GM12878 (cell line): Measurements from ENCODE around the gene SHC2. TPM values are rescaled to one million over a fixed set of nuclear protein-coding genes. Genes with fewer than 3 reads are reported as not detected.

Source experiments
- ATAC-seq: fragments of 200-7000 bp; cut with Tn5 transposase; 3 replicates; pipeline ENCODE4 v1.9.1; 2020; ENCODE audit warnings: mild to moderate bottlenecking, moderate library complexity
- BruUV-seq: library from RNA; stranded (reverse); fragments of 400-500 nt; replicated peaks from 2 replicates; lab custom pipeline; 2021; lab: Mats Ljungman, UMichigan
- CTCF ChIA-PET: fragments of 300-600 bp; sonication (Branson Sonifier 250); formaldehyde crosslinking; extraction: SDS; loops from one replicate; lab custom pipeline; 2021; ENCODE audit warnings: inconsistent platforms; lab: Yijun Ruan, JAX
- POLR2A ChIA-PET: fragments of 350-600 bp; formaldehyde crosslinking; extraction: SDS; loops from one replicate; lab custom pipeline; 2021; ENCODE audit warnings: inconsistent platforms; lab: Charles Lee
- RAD21 ChIA-PET: fragments of 300-600 bp; sonication (Branson Sonifier 250); formaldehyde crosslinking; loops from one replicate; lab custom pipeline; 2023; ENCODE audit warnings: antibody characterized with exemption; ENCODE audit not compliant: unreplicated experiment; lab: Charles Lee
- SMC1A ChIA-PET: fragments of 300-600 bp; sonication (Branson Sonifier 250); formaldehyde crosslinking; loops from one replicate; lab custom pipeline; 2023; ENCODE audit not compliant: unreplicated experiment, uncharacterized antibody; lab: Charles Lee
- DNase-seq: peaks from one replicate; pipeline ENCODE4 v3.0.0-alpha.2; 2011; ENCODE audit warnings: low read depth, low spot score
- FAIRE-seq: peaks from 3 replicates; lab custom pipeline; 2011; peaks lifted over from hg19 to GRCh38; lab: Jason Lieb, UNC
- H2AFZ ChIP-seq: 2 replicates; pipeline ENCODE4 v1.6.0; 2011; ENCODE audit warnings: low read depth, low read length, control low read depth; ENCODE audit not compliant: control insufficient read depth
- H3K27ac ChIP-seq: 2 replicates; pipeline ENCODE4 v1.5.1; 2011; ENCODE audit warnings: control low read depth; ENCODE audit not compliant: control insufficient read depth, insufficient read depth
- H3K27me3 ChIP-seq, 2 experiments: replicated peaks in 1 of 2; 2 replicates each; pipeline versions ENCODE4 v1.6.0 to v1.6.1; 2011; ENCODE audit warnings: low read length in 1 of 2; ENCODE audit not compliant: control insufficient read depth in 2 of 2, insufficient read depth in 2 of 2
- H3K36me3 ChIP-seq, 2 experiments: 2 replicates each; pipeline ENCODE4 v1.5.1; 2011; ENCODE audit warnings: low read length in 1 of 2; ENCODE audit not compliant: control insufficient read depth in 2 of 2, insufficient read depth in 2 of 2
- H3K4me1 ChIP-seq: 2 replicates; pipeline ENCODE4 v1.6.1; 2011; ENCODE audit warnings: mild to moderate bottlenecking, low read length, moderate library complexity, mixed read lengths; ENCODE audit not compliant: control insufficient read depth, insufficient read depth
- H3K4me2 ChIP-seq: 2 replicates; pipeline ENCODE4 v1.6.0; 2011; ENCODE audit warnings: control low read depth; ENCODE audit not compliant: control insufficient read depth, insufficient read depth
- H3K4me3 ChIP-seq: fragments of 200-600 bp; sonication (generic); 2 replicates; pipeline ENCODE4 v1.5.1; 2016
- H3K79me2 ChIP-seq: 2 replicates; pipeline ENCODE4 v1.6.0; 2011; ENCODE audit warnings: low read length; ENCODE audit not compliant: control insufficient read depth, insufficient read depth
- H3K9ac ChIP-seq: 2 replicates; pipeline ENCODE4 v1.8.0; 2011; ENCODE audit warnings: low read length, control low read depth, mixed read lengths; ENCODE audit not compliant: control insufficient read depth, insufficient read depth
- H3K9me3 ChIP-seq: replicated peaks from 3 replicates; pipeline ENCODE4 v1.5.1; 2011; ENCODE audit warnings: mild to moderate bottlenecking, low read length; ENCODE audit not compliant: control insufficient read depth, insufficient read depth
- H4K20me1 ChIP-seq: 2 replicates; pipeline ENCODE4 v1.6.0; 2011; ENCODE audit not compliant: control insufficient read depth, insufficient read depth
- BMI1 ChIP-seq: fragments of 450-650 bp; IDR thresholded peaks from 2 replicates; pipeline ENCODE4 v1.6.1; 2016; ENCODE audit warnings: mild to moderate bottlenecking, moderate library complexity, borderline replicate concordance
- EGR1 ChIP-seq, 2 experiments: IDR thresholded peaks; 1 replicate in 1 of 2; 2 replicates in 1 of 2; pipeline ENCODE4 v1.6.1; 2011 to 2012; ENCODE audit warnings: low read depth in 2 of 2, low read length in 2 of 2, borderline replicate concordance in 1 of 2, mild to moderate bottlenecking in 1 of 2, moderate library complexity in 1 of 2
- EP300 ChIP-seq, 2 experiments: fragments of 150-350 bp in 1 of 2; IDR thresholded peaks; 2 replicates each; pipeline ENCODE4 v1.6.1; 2011 to 2012; ENCODE audit warnings: low read depth in 2 of 2, low read length in 2 of 2, borderline replicate concordance in 1 of 2, improper control_type of control experiment in 1 of 2, inconsistent platforms in 1 of 2; ENCODE audit not compliant: control insufficient read depth in 1 of 2
- ESRRA ChIP-seq: IDR thresholded peaks from 2 replicates; pipeline ENCODE4 v1.6.1; 2012; ENCODE audit warnings: mild to moderate bottlenecking, low read length, improper control_type of control experiment
- HDAC6 ChIP-seq: fragments of 200-600 bp; sonication (generic); IDR thresholded peaks from one replicate; pipeline ENCODE4 v1.8.0; 2017; ENCODE audit warnings: antibody characterized with exemption; ENCODE audit not compliant: unreplicated experiment
- MTA2 ChIP-seq: fragments of 450-650 bp; IDR thresholded peaks from 2 replicates; pipeline ENCODE4 v1.6.1; 2016; ENCODE audit warnings: low read depth, mild to moderate bottlenecking, moderate library complexity
- MYB ChIP-seq: fragments of 150-350 bp; IDR thresholded peaks from 2 replicates; pipeline ENCODE4 v1.6.1; 2014; ENCODE audit warnings: mild to moderate bottlenecking, low read depth, low read length, borderline replicate concordance
- NFXL1 ChIP-seq: fragments of 450-650 bp; IDR thresholded peaks from 2 replicates; pipeline ENCODE4 v1.6.1; 2017; ENCODE audit warnings: antibody characterized with exemption, mild to moderate bottlenecking, borderline replicate concordance
- NFYA ChIP-seq: IDR thresholded peaks from 2 replicates; pipeline ENCODE4 v1.6.1; 2011; ENCODE audit warnings: low read depth, mild to moderate bottlenecking, low read length, improper control_type of control experiment, borderline replicate concordance
- NFYB ChIP-seq: IDR thresholded peaks from 2 replicates; pipeline ENCODE4 v1.6.1; 2011; ENCODE audit warnings: low read depth, mild to moderate bottlenecking, low read length, improper control_type of control experiment, moderate library complexity; ENCODE audit not compliant: insufficient read depth
- SKIL ChIP-seq: fragments of 450-650 bp; IDR thresholded peaks from 2 replicates; pipeline ENCODE4 v1.6.1; 2017; ENCODE audit warnings: mild to moderate bottlenecking, low read depth, inconsistent platforms; ENCODE audit not compliant: poor library complexity, severe bottlenecking
- ZBTB4 ChIP-seq: fragments of 450-650 bp; formaldehyde crosslinking; IDR thresholded peaks from 2 replicates; pipeline ENCODE4 v1.4.0; 2022; ENCODE audit warnings: mild to moderate bottlenecking, moderate library complexity
- WGBS: methylation state at CpG from one replicate; pipeline ENCODE4 v1.1.6; 2016; ENCODE audit warnings: low lambda C conversion rate; ENCODE audit not compliant: insufficient replicate concordance, insufficient coverage; ENCODE audit errors: missing lambda C conversion rate; 5-methylcytosine and 5-hydroxymethylcytosine counted together
- in situ Hi-C: fragments of 300-500 bp; cut with MboI; formaldehyde crosslinking; loops from 9 replicates; pipeline ENCODE4 v1.14.3; 2018; ENCODE audit warnings: mixed read lengths
- intact Hi-C: fragments of 100-400 bp; cut with micrococcal nuclease; formaldehyde crosslinking; loops from one replicate; pipeline ENCODE4 v1.14.2; 2022; ENCODE audit not compliant: unreplicated experiment
- polyA plus RNA-seq, 11 experiments: library from polyadenylated mRNA; depleted of rRNA in 4 of 11; unstranded in 6 of 11; stranded (reverse) in 5 of 11; fragments of >200 nt; fragmentation: Nextera tagmentation in 4 of 11; fragmentation: Illumina TruSeq in 1 of 11; extraction: Ambion mirVana in 4 of 11; extraction: Trizol in 1 of 11; gene quantifications; 1 replicate in 1 of 11; 2 replicates in 10 of 11; pipeline versions ENCODE4 v1.2.1 to v1.2.3, GENCODE V29; 2011 to 2016; ENCODE audit warnings: inconsistent platforms in 2 of 11, missing spikeins in 2 of 11, low read depth in 1 of 11
- total RNA-seq, 4 experiments: library from RNA; depleted of rRNA in 3 of 4; stranded (reverse); fragments of >200 nt in 3 of 4; fragmentation: Illumina TruSeq in 1 of 4; extraction: Trizol in 1 of 4; gene quantifications; 2 replicates each; pipeline versions ENCODE4 v1.2.1 to v1.2.3, GENCODE V29; 2013 to 2021
- TF ChIP-seq, protein P1 (sequence below): fragments of 450-650 bp; IDR thresholded peaks from 2 replicates; pipeline ENCODE4 v1.6.1; 2017; ENCODE audit warnings: mild to moderate bottlenecking, moderate library complexity

The SHC2 gene
- total and polyA plus RNA-seq, 10 of the 15 experiments (the other 5 are each of a cell fraction or from before 2014, with no cell fraction given) = 0.08 TPM; not detected in 9

GRCh38 chr19:478976-479375 is 18.1 kb upstream of the SHC2 start:
- DNase-seq (no peak), ATAC-seq (no peak), FAIRE-seq (no peak)
- no peak overlapping the region for H3K4me3 ChIP-seq
- no peaks in the 10 kb centered on the region for H3K79me2 ChIP-seq
- no peak overlapping the region for H3K27ac ChIP-seq
- SMC1A ChIA-PET = no interaction called here
- H3K4me1 ChIP-seq = no peaks in the 10 kb centered on the region
- H3K27me3 ChIP-seq = no peaks in the 10 kb centered on the region
- no peak overlapping the region for H3K9ac ChIP-seq
- in situ Hi-C loops = no loop called here
- RAD21 ChIA-PET = no interaction called here
- no peaks in the 10 kb centered on the region for H4K20me1 ChIP-seq
- no TSS peak for BruUV-seq
- no peaks in the 10 kb centered on the region; the same call in 2 of the 3 replicates for H3K9me3 ChIP-seq
- CTCF ChIA-PET = no interaction called here
- H3K4me2 ChIP-seq = no peak overlapping the region
- WGBS = 64% methylated on average over 14 of the region's 14 CpGs
- no peak overlapping the region for H2AFZ ChIP-seq
- intact Hi-C loops = no loop called here
- no peaks in the 10 kb centered on the region for H3K36me3 ChIP-seq
- POLR2A ChIA-PET = no interaction called here
- TF ChIP-seq EGR1 (IDR thresholded peaks at IDR 0.05; ENCODE audit: borderline replicate concordance in 1 of 2, low read depth in 2 of 2, low read length in 2 of 2) = no peak
- no peak for TF ChIP-seq HDAC6
- TF ChIP-seq EP300 (IDR thresholded peaks at IDR 0.05; ENCODE audit: borderline replicate concordance in 1 of 2, control insufficient read depth in 1 of 2, low read depth in 2 of 2, low read length in 2 of 2) = no peak
- no peak for TF ChIP-seq MTA2
- TF ChIP-seq NFYA = no peak
- no peak for TF ChIP-seq ZBTB4 (CRISPR knock-in tag)
- TF ChIP-seq NFXL1 = no peak
- TF ChIP-seq ESRRA = no peak
- no peak for TF ChIP-seq NFYB
- TF ChIP-seq SKIL = no peak
- no peak for TF ChIP-seq MYB
- TF ChIP-seq BMI1 = no peak
- TF ChIP-seq, protein P1, sequence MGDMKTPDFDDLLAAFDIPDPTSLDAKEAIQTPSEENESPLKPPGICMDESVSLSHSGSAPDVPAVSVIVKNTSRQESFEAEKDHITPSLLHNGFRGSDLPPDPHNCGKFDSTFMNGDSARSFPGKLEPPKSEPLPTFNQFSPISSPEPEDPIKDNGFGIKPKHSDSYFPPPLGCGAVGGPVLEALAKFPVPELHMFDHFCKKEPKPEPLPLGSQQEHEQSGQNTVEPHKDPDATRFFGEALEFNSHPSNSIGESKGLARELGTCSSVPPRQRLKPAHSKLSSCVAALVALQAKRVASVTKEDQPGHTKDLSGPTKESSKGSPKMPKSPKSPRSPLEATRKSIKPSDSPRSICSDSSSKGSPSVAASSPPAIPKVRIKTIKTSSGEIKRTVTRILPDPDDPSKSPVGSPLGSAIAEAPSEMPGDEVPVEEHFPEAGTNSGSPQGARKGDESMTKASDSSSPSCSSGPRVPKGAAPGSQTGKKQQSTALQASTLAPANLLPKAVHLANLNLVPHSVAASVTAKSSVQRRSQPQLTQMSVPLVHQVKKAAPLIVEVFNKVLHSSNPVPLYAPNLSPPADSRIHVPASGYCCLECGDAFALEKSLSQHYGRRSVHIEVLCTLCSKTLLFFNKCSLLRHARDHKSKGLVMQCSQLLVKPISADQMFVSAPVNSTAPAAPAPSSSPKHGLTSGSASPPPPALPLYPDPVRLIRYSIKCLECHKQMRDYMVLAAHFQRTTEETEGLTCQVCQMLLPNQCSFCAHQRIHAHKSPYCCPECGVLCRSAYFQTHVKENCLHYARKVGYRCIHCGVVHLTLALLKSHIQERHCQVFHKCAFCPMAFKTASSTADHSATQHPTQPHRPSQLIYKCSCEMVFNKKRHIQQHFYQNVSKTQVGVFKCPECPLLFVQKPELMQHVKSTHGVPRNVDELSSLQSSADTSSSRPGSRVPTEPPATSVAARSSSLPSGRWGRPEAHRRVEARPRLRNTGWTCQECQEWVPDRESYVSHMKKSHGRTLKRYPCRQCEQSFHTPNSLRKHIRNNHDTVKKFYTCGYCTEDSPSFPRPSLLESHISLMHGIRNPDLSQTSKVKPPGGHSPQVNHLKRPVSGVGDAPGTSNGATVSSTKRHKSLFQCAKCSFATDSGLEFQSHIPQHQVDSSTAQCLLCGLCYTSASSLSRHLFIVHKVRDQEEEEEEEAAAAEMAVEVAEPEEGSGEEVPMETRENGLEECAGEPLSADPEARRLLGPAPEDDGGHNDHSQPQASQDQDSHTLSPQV = no peak
